ENCODE results near the gene TRIM72.
A peak's percentile ranks its signal among the peaks of the same experiment; 100 is the strongest.

The TRIM72 gene

DNA sequence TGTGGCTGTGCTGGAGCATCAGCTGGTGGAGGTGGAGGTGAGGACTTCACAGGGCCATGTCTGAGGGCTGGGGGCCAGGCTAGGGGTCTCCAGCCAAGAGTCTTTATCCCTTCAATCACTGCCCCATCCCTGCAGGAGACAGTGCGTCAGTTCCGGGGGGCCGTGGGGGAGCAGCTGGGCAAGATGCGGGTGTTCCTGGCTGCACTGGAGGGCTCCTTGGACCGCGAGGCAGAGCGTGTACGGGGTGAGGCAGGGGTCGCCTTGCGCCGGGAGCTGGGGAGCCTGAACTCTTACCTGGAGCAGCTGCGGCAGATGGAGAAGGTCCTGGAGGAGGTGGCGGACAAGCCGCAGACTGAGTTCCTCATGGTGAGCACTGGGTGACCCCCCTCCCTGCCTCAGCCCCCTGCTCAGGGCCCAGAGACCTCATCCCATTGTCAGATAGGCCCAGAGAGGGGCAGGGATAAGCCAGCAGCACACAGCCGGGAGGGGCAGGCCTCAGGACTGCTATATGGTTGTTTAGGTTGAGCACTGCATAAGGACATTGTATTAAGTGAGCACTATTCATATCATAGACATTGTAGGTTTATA lies 5.3 kb downstream of the TRIM72 start:
- peak; percentile 6 for DNase-seq (ENCODE audit: low spot score)
- TF ChIP-seq, protein P1, sequence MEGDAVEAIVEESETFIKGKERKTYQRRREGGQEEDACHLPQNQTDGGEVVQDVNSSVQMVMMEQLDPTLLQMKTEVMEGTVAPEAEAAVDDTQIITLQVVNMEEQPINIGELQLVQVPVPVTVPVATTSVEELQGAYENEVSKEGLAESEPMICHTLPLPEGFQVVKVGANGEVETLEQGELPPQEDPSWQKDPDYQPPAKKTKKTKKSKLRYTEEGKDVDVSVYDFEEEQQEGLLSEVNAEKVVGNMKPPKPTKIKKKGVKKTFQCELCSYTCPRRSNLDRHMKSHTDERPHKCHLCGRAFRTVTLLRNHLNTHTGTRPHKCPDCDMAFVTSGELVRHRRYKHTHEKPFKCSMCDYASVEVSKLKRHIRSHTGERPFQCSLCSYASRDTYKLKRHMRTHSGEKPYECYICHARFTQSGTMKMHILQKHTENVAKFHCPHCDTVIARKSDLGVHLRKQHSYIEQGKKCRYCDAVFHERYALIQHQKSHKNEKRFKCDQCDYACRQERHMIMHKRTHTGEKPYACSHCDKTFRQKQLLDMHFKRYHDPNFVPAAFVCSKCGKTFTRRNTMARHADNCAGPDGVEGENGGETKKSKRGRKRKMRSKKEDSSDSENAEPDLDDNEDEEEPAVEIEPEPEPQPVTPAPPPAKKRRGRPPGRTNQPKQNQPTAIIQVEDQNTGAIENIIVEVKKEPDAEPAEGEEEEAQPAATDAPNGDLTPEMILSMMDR (IDR thresholded peaks at IDR 0.05; ENCODE audit: extremely low read depth, missing control alignments) = no peak

GRCh38 chr16:31221357-31222160 lies 7.6 kb downstream of the TRIM72 start:
- peak; percentile 11 for DNase-seq (ENCODE audit: low spot score)
- TF ChIP-seq, protein P1 (IDR thresholded peaks at IDR 0.05; ENCODE audit: extremely low read depth, missing control alignments) = no peak

DNA sequence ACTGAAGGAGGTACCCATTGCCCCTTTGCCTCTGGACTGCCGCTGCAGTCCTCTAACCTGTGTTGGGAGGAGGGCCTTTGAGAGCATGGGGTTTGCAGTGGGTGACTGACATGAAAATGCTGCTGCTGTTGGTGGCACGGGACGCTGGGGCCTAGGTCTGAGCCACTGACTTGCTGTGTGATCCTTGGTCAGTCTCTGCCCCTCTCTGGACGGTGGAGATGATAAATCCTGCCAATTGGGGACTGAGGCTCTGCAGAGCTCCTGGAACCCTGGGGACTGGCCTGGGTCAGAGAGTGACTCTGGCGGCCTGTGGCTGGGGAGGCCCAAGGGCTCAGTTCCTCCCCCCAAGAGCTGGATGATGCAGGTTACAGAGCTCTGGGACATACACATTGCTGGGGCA lies 9.1 kb downstream of the TRIM72 start:
- TF ChIP-seq, protein P1 (IDR thresholded peaks at IDR 0.05; ENCODE audit: extremely low read depth, missing control alignments) = no peak

DNA sequence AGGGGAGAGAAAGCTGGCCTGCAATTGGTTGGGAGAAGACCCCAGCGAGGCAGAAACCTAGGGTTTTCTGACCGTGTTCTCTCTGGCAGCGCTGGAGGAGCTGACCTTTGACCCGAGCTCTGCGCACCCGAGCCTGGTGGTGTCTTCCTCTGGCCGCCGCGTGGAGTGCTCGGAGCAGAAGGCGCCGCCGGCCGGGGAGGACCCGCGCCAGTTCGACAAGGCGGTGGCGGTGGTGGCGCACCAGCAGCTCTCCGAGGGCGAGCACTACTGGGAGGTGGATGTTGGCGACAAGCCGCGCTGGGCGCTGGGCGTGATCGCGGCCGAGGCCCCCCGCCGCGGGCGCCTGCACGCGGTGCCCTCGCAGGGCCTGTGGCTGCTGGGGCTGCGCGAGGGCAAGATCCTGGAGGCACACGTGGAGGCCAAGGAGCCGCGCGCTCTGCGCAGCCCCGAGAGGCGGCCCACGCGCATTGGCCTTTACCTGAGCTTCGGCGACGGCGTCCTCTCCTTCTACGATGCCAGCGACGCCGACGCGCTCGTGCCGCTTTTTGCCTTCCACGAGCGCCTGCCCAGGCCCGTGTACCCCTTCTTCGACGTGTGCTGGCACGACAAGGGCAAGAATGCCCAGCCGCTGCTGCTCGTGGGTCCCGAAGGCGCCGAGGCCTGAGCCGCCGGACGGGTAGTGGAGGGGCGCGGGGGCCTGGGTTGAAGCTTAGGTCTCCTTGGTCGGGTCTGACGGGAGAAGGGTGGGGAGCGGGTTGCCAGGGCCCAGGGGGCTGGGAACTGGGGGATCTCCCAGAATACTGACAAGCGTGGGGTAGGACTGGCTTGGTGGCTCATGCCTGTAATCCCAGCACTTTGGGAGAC lies 10.4 kb downstream of the TRIM72 start:
- DNase-seq (ENCODE audit: low spot score) = peak; percentile 34
- TF ChIP-seq, protein P1 (IDR thresholded peaks at IDR 0.05; ENCODE audit: extremely low read depth, missing control alignments) = no peak

More for the DNA sequence above, 9.1 kb downstream of the TRIM72 start:
- DNase-seq (ENCODE audit: low spot score) = peak; percentile 29

DNA sequence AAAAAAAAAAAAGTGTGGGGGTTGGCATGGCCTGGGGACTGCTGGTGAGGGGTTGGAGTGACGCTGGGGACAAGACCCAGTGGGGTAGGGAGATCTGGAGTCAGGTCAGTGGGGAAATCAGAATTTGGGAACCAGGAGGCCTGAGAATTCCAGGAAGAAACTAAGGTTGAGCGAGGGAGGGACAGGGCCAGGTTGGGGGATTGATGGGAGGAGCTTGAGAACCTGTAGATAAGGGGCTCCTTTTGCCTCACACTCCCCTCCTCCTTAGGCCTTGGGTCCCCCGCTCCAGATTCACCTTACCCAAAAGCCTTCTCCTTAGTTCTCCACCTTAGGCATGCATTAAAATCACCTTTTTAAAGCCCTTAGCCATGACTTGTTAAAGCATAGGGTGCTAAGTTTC lies 11.3 kb downstream of the TRIM72 start:
- DNase-seq (ENCODE audit: low spot score) = no peak
- TF ChIP-seq, protein P1 (IDR thresholded peaks at IDR 0.05; ENCODE audit: extremely low read depth, missing control alignments) = no peak

DNA sequence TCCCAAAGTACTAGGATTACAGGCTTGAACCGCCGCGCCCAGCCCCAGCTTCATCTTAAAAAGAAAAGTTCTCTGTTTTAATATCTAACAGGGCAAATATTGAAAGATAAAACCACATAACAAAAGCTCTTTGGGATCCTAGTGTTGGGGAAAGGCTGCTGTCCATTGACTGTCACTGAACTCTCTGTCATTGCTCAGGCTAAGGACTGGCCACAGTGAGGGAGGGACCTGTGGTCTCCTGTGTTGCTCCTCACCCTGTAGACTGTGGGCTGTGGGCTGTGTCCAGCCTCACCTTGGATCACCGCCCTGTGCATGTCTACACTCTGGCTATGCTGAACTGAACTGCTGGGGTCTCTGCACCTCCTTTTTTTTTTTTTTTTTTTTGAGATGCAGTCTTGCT lies 14.3 kb downstream of the TRIM72 start:
- DNase-seq (ENCODE audit: low spot score) = no peak
- TF ChIP-seq, protein P1 (IDR thresholded peaks at IDR 0.05; ENCODE audit: extremely low read depth, missing control alignments) = no peak
